Head of caudate nucleus (tissue), 42 donors: ENCODE data around the gene CRB2.
A peak's percentile ranks its signal among the peaks of the same experiment; 100 is the strongest.
"Not testable (repeated sequence)": the region's sequence is repeated elsewhere in the genome, so short reads cannot be mapped to it uniquely, and the experiment has no call there.

Experiments used
- DNase-seq, 42 donors: peaks; one replicate each; pipeline versions ENCODE4 v3.0.0 to v3.0.0-alpha.2; 2020 to 2021; ENCODE audit warnings: mixed read lengths in 7 of 42
- intact Hi-C: fragments of 100-400 bp; cut with DNase I; formaldehyde crosslinking; loops from one replicate; pipeline ENCODE4 v1.15.0; 2022

Gene CRB2

DNA sequence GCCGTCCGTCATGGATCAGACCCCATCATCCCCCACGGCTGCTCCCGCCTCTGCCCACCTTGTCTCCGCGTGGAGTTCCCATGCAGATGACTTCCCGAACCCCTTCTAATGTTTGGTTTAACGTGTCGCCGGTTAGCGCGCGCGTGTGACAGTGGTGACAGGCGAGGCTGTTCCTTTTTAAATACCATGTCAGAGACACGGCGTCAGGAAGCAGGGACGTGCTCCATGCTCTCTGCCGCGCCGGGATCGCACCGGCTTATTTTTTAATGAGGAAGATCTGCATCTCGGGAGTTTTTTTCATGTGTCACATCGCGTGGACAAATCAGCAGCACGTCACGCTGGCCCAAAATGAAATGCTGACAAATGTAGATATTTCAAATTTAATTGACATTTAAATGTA, 35.9 kb downstream of the CRB2 start:
- intact Hi-C loops, result loop anchor here (10.0 kb wide), 1 partner anchor 643 kb away; no protein-coding TSS in a partner anchor
- peak in 6 of 42 donors; percentile 31 to 59 (median 39) for DNase-seq

DNA sequence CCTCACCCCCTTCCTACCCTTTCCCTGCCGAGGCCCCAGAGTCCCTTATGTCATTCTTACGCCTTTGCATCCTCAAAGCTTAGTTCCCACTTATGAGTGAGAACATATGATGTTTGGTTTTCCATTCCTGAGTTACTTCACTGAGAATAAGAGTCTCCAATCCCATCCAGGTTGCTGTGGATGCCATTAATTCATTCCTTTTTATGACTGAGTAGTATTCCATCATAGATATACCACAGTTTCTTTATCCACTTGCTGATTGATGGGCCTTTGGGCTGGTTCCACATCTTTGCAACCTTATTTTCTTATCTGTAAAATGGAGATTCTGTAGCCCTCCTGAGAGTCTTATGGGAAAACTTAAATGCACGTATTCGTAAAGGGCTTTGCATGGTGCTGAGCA, 36.8 kb downstream of the CRB2 start:
- DNase-seq, result no peak
- intact Hi-C loops, result loop anchor here (10.0 kb wide), 1 partner anchor 642 kb away; no protein-coding TSS in a partner anchor

DNA sequence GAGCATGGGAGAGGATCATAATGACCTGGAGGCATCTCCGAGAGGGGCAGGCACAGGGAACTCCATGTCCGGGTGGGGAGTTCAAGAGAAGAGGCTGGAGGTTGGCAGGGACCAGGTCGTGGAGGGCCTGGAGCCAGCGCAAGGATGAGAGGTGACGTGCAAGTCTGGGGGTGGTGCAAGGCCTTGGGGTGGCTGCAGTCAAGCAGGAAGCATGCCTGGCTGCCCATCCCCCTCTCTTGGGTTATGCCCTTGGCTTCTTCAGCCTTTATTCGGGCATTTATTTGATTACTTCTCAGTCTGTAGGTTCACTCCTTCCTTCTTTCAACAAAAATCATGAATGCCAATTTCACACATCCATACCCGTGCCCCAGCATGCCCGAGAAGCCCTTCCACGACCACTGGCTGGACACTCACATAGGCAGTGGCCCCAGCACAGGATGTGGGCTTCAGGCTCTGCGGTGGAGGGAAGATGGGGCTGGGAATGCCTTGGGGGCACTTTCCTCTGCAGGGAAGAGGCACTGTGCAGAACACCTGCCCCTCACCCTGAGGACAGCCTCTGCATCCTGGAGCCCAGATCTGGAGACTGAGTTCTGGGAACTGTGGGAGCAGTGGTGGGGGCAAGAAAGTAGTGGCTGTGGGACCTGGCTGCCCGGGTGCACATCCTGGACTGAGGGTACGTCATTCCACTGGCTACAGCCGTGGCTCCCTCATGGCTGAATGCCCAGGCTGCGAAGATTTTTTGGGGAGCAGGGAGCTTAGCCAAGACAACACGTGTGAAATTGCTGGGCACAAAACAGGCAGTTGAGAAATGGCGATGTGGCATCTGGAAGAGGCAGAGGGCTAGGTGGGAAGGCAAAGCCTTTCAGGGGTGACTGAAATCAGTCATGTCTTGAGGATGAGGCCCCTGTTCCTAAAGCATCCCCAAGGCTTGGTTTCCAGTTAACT, 38.6 kb downstream of the CRB2 start:
- intact Hi-C loops, result loop anchor here (10.0 kb wide), 1 partner anchor 640 kb away; no protein-coding TSS in a partner anchor
- DNase-seq, result no peak

DNA sequence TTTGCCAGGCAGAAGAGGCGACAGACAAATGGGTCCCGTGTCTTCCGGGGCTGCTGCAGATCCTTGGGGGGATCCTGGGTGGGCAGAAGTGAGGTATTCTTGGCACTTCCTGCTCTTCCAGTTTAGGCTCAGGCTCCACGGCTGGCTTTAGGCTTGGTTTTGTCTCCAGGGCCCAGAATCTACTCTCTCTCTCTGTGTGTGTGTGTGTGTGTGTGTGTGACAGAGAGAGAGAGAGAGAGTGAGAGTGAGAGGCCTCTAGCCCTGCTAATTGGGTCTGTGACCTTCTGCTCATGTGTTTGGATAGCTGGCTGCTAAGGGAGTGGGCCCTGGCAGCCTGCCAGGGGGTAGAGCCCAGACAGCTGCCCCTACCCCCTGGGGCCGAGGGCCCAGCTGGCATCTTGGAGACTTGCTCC, 39.3 kb downstream of the CRB2 start:
- no peak for DNase-seq
- intact Hi-C loops, result loop anchor here (10.0 kb wide), 1 partner anchor 640 kb away; no protein-coding TSS in a partner anchor

DNA sequence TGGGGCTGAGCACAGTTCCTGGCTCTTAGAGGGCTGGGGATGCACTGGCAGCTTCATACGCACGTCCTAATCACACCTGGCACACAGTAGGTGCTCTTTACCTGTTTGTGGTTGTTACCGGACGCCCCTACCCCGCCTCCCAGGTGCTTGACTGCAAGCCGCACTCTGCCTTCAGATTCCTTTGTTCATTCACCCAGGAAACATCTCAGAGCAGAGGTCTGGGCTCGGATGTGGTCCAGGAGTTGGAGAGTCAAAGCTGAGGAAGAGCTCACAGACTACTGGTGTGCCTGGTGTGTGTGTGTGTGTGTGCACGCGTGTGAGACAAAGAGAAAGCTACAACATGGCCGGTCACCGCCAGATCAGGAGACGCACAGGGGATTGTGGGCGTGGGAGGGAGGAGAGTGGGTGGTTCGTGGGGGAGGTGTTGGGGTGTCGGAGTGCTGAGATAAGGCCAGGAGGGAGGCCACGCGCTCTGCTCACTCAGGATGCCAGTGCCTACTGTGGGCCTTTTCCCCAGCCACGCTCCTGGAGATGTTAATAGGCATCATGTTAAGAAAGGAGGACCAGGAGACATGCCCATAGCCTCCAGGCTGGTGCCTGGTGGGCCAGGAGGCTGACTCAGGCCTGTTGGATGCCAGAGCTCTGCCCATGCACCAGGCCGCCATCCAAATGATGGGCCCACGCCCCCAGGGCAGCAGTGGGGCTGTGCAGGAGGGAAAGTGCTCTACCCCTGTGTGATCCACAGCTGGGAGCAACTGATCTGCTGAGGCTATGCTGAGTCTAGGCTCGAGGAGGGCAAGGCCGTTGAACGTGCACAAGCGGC, 39.9 kb downstream of the CRB2 start:
- no peak for DNase-seq
- intact Hi-C loops, result loop anchor here (10.0 kb wide), 1 partner anchor 639 kb away; no protein-coding TSS in a partner anchor

DNA sequence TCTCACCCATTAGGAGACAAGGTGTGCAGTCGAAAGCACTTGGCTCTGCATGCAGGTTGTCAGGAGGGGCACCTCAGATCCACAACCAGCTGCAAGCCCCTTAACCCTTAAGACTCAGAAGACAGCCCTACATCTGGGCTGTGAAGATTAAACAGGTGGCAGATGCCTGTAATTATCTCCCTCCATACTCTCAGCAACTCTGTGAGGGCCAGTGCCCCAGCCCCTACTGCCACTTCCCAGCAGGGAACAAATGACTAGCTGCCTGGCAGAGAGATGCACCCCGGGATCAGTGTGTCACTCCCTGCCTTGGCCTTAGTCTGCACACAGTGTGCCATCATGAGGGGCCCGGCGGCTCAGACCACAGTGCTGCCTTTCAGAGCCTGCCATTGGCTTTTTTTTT, 42.0 kb downstream of the CRB2 start:
- no peak for DNase-seq
- intact Hi-C loops, result loop anchor here (10.0 kb wide), 1 partner anchor 637 kb away; no protein-coding TSS in a partner anchor

DNA sequence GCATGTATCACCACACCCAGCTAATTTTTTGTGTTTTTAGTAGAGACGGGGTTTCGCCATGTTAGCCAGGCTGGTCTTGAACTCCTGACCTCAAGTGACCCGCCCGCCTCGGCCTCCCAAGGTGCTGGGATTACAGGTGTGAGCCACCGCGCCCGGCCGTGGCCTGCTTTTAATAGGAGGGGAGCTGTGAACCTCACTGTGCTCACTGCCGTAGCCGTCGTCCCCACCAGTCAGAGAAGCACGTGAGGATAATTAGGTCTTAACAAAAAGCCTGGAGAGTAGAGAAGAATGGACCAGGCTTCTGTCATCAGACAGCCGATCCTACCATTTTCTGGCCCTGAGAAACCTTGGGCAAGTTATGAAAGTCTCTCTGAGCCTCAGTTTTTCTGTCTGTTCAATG, 42.9 kb downstream of the CRB2 start:
- intact Hi-C loops, result loop anchor here (10.0 kb wide), 1 partner anchor 636 kb away; no protein-coding TSS in a partner anchor

DNA sequence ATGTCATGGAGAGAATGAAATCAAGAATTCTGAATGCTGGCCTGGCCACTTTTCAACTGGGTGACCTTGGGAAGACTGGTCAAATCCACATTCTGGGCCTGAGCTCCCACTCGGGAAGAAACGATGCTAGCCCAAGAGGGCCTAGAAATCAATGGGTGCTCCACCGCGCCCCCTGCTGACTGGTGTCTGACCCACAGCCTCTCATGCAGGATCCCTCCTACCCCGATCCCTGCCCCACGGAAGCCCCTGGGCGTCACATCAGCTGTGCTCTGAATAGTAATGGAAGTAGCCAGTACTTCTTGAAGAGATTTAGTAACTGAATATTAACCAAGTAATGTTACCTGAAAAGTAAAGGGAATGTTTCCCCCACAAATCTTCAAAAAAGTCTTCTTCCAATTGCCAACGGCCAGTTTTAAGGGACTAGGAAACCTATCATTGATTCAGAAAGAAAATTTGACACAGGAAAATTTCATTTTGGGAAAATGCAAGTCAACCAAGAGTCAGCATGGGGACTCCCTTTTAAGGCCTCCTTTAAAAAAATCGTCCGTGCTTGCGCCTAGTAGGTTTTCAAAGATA, 43.9 kb downstream of the CRB2 start:
- intact Hi-C loops, result loop anchor here (10.0 kb wide), 1 partner anchor 635 kb away; no protein-coding TSS in a partner anchor
- DNase-seq, result peak in 6 of 42 donors; percentile 43 to 70 (median 58)

More for the DNA sequence above, 42.9 kb downstream of the CRB2 start:
- DNase-seq, result not testable (repeated sequence)

DNA sequence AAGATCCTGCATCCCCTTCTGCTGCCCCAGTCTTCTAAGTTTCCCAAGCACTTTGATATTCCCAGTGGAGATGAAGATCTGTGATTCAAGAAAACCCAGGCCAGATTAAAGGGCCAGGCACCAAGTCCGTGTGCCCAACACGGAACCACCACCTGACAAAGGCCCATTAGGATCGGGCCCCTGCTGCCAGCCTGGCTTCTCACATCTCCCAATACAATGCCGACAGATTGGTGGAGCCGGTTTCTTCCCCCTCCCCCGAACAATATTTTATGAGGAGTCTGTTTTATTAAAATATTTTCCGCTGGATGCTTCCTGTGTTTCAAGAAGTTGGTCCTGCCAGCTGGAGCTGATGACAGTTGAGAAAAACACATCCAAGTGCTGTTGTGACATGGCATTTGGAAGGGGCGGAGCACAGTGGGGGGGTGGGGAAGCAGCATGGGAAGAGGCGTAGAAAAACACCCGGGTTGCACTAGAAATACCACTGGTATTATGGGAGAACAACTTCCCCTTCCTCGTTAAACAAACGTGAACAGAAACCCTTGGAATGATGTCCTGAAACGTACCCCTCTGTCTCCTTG, 45.0 kb downstream of the CRB2 start:
- intact Hi-C loops, result no loop called here
- no peak for DNase-seq

DNA sequence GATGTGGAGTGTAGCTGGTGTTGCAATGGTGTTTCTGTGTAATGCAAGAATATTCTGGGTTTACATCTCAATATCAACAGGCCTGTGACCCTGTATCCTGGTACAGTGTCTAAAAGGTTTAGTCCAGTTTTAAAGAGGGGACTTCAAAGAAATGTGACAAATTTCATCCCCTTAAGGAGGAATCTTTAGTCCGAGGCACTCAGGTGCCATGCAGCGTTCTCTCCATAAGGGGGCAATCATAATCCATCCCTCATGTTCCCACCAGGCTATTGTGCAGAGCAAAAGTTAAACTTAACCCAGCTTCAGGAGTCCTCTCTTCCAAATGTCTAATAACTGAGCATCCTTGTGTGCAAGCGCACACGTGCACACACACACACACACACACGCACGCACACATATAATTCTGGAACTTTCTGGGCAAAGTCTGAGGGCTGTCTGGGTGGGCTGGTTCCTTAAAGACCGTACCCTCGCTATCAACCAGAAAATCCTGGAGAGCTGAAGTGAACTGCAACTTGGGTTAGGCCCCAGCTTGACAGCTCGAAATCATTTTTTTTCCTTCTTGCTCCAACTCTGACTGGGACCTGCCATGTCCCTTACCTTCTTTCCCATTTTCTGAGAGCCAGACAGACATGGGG, 46.0 kb downstream of the CRB2 start:
- intact Hi-C loops, result no loop called here
- DNase-seq, result peak in 30 of 42 donors; percentile 29 to 79 (median 60)

DNA sequence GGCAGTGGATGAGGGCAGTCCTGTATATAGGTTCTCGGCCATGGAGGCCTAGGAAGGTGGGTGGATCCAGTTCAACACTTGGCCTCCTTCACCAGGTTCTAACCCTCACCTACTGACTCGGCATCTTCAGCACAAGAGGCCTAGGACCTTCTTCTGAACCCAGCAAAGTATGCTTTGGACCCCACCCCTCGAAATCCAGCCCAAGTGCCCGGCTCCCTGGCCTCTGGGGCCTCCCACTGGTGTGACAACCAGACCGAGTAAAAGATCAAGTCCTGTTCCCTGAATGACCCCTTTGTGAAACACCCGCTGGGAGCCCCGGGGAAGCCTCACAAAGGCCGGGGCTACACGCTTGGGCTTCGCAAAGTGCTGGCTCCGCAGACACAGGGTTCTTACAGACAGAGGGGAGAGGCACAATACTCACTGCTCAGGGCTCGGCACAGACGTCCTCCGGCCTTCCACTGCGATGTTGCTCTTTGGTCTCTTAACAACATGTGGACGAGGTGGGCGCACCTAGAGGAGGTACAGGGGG, 47.0 kb downstream of the CRB2 start:
- intact Hi-C loops, result no loop called here

DNA sequence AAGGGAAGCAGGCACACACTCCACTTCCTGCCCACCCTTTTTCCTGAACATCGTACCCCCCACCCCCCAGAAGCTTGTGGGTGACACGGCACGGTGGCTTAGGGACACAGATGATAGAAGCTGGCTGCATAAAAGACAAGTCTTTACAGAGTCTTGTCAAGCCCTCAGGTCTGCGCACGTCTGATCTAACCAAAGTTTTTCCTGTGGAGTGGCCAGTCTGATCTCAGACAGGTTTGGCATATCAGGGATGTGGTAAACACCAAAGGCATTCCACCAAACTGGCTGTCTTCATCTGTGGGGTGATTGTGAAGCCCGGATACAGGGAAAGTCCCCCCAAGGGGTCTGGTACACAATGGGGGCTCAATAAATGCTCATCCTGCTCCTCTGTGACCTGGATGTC, 50.0 kb downstream of the CRB2 start:
- no peak for DNase-seq

More for the DNA sequence above, 47.0 kb downstream of the CRB2 start:
- DNase-seq, result peak in 26 of 42 donors; percentile 22 to 78 (median 48)

DNA sequence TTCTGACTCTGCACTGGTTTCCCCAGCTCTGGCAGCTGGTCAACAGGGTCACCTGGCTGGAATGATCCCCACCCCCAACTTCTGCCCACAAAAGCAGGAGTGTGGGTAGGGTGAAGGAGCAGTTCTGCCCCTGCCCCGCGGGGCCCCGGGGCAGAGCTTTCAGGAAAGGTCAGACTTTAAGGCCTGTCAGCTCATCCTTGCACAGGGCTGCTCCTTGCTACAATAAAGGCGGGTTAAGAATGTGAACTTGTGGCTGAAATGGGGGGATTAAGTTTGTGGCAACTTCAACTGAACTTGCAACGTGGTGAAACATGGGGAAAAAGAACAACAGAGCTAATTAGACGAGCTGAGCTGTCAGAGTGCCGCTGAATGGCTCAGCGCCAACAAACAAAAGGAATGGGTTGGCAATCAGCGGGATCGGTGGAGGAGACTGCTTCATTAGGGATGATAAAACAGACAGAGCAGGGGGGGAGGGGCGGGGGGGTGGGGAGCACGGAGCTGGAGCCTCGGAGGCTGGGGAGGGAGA, 50.8 kb downstream of the CRB2 start:
- intact Hi-C loops, result no loop called here
- no peak for DNase-seq

More for the DNA sequence above, 50.0 kb downstream of the CRB2 start:
- intact Hi-C loops, result no loop called here

DNA sequence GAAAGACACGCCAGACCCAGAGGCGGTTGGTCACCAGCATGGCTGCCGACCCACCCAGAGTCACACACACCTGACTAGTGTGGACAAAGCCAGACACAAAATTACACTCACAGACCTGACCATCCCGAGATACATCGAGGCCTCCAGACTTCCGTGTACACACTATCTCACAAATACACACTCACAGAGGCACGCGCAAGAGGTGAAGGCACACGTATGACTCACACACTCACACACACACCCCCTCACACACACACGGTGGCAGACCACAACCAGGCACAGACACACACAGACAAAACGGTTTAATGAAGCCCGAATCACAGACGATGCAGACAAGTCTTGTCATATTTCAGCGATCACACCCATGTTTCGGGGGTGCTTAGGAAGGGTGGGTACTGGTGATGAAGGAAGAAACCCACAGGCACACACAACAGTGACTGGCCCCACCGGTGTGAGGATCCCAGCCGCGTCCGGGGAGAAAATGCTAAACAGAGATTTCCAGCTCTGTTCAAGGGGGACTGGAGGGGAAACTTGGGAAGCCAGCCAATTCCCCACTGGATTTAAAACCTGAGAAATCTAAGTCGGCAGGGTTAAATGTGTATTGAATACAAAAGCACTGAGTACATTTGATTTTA, 51.3 kb downstream of the CRB2 start:
- no peak for DNase-seq
- intact Hi-C loops, result no loop called here

DNA sequence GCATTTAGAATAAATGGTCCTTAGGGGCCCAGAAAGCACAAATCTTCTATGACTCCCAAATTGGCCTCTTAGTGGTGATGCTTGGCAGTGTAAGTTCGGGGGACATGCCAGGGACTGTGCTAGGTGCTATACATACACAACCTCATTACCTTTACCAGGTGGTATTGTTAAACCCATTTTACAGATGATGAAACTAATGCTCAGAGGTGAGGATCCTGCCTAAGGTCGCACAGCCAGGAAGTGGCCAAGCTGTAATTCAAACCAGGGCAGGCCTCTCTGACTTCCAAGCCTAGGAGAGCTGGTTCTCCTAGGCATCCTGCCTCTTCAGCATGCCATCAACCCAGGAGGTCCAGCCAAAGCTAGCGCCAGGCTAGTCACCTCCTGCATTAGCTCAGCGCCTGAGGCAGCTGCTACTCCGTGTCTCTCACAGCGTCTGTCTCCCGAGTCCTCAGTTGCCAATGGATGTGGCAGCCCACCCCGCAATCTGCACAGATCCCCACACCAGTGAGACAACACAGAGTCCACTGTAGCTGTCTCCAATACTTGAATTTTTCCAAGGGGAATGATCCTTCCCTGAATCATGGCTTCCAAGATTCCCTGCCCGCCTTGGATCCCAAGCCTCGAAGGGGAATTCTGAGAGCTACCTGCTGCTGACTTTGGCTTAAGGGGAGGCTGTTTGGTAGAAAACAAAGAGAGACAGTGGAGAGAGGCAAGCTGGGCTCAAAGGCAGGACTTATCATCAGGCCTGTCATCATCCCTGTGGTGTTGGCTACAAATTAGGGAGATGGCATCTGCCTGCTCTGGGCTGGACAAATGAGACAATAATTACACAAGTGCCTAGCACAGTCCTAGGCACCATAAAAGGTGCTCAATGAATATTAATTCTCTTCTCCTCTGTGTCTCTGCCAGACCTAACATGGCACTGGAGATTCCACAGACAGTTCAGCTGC, 52.6 kb downstream of the CRB2 start:
- DNase-seq, result no peak
- intact Hi-C loops, result no loop called here
